CD8-positive, alpha-beta memory T cell (primary cell): ENCODE measurements around the gene RAD51B. TPM values are rescaled to one million over a fixed set of nuclear protein-coding genes. Genes with fewer than 3 reads are reported as not detected.
A peak's percentile ranks its signal among the peaks of the same experiment; 100 is the strongest.

Experiments used
- CTCF ChIA-PET: fragments of 350-600 bp; sonication (Branson Sonifier 250); formaldehyde crosslinking; loops from one replicate; lab custom pipeline; 2021; ENCODE audit warnings: antibody characterized with exemption; lab: Charles Lee
- POLR2A ChIA-PET: fragments of 350-600 bp; sonication (Branson Sonifier 250); formaldehyde crosslinking; loops from one replicate; lab custom pipeline; 2021; ENCODE audit warnings: antibody characterized with exemption; lab: Charles Lee
- DNase-seq, 5 donors: peaks; one replicate each; pipeline versions ENCODE4 v3.0.0 to v3.0.0-alpha.2; 2020 to 2022; ENCODE audit warnings: mixed read lengths in 1 of 5
- H3K27ac ChIP-seq: one replicate; pipeline ENCODE4 v1.7.0; 2013; ENCODE audit warnings: low read depth, mild to moderate bottlenecking, low read length, moderate library complexity
- H3K27me3 ChIP-seq: 2 replicates; pipeline ENCODE4 v1.7.0; 2013; ENCODE audit warnings: low read length, mild to moderate bottlenecking; ENCODE audit not compliant: insufficient read depth, poor library complexity, severe bottlenecking
- H3K36me3 ChIP-seq: 2 replicates; pipeline ENCODE4 v1.7.0; 2013; ENCODE audit warnings: mild to moderate bottlenecking, low read length, moderate library complexity; ENCODE audit not compliant: insufficient read depth
- H3K4me1 ChIP-seq: 2 replicates; pipeline ENCODE4 v1.7.0; 2013; ENCODE audit warnings: mild to moderate bottlenecking, low read length, moderate library complexity; ENCODE audit not compliant: insufficient read depth
- H3K4me3 ChIP-seq: 2 replicates; pipeline ENCODE4 v1.7.0; 2013; ENCODE audit warnings: mild to moderate bottlenecking, low read length
- H3K9me3 ChIP-seq: 2 replicates; pipeline ENCODE4 v1.7.0; 2013; ENCODE audit warnings: mild to moderate bottlenecking, low read length
- H3K27ac Mint-ChIP-seq, 8 donors: one replicate each; pipeline ENCODE4 v1.8.0; 2020 to 2021; ENCODE audit warnings: mixed read lengths in 8 of 8, mild to moderate bottlenecking in 6 of 8, inconsistent platforms in 3 of 8, moderate library complexity in 3 of 8
- H3K27me3 Mint-ChIP-seq, 2 donors: one replicate each; pipeline ENCODE4 v1.8.0; 2020 to 2021; ENCODE audit warnings: mixed read lengths in 2 of 2, mild to moderate bottlenecking in 1 of 2, moderate library complexity in 1 of 2
- H3K36me3 Mint-ChIP-seq, 3 donors: one replicate each; pipeline ENCODE4 v1.8.0; 2020 to 2021; ENCODE audit warnings: mixed read lengths in 3 of 3, inconsistent platforms in 1 of 3, mild to moderate bottlenecking in 1 of 3
- H3K4me1 Mint-ChIP-seq, 3 donors: one replicate each; pipeline ENCODE4 v1.8.0; 2020 to 2021; ENCODE audit warnings: mixed read lengths in 3 of 3, inconsistent platforms in 1 of 3, mild to moderate bottlenecking in 1 of 3
- H3K4me3 Mint-ChIP-seq, 7 donors: one replicate each; pipeline ENCODE4 v1.8.0; 2020 to 2021; ENCODE audit warnings: mixed read lengths in 7 of 7, mild to moderate bottlenecking in 6 of 7, moderate library complexity in 4 of 7, inconsistent platforms in 2 of 7
- H3K9me3 Mint-ChIP-seq, 5 donors: one replicate each; pipeline ENCODE4 v1.8.0; 2020 to 2022; ENCODE audit warnings: mixed read lengths in 5 of 5, mild to moderate bottlenecking in 3 of 5, moderate library complexity in 2 of 5, inconsistent platforms in 1 of 5
- polyA plus RNA-seq: library from polyadenylated mRNA; unstranded; fragments of 300-500 nt; fragmentation: Illumina TruSeq; gene quantifications from one replicate; pipeline ENCODE4 v1.2.3, GENCODE V29; 2021
- total RNA-seq, 2 experiments: library from RNA; stranded (reverse); gene quantifications; one replicate each; pipeline ENCODE4 v1.2.3, GENCODE V29; 2021

The RAD51B gene
- total and polyA plus RNA-seq, 3 experiments from 2014 or later = 15.7 to 22.9 (median 17.4) TPM

DNA sequence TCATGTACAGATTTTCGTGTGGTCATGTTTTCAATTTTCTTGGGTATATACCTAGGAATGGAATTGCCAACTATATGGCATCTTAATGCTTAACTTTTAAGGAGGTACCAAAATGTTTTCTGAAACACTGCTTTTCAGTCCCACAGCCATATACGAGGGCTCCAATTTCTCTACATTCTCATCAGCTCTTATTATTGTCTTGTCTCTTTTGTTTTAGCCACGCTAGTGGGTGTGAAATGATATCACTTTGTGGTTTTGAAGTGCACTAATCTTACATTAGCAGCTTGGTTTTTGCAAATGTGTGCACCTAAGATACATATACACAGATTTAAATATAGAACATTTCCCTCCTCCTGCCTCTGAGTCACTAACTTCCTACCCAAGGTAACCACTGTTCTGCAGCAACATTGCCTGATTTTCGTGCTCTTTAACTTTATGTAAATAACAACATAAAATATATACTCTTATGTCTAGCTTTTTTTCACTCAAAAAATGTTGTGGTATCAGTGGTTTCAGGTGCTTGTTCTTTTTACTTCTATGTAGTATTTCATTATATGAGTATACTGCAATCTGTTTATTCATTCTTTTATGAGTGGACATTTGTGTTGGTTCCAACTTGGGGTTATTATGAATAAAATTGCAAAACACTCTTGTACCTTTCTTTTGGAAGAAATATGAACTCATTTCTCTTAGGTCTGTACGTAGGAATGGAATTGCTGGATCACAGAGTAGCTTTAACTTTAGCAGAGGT, 900.2 kb downstream of the RAD51B start:
- ChIA-PET CTCF (interaction anchor here (2.5 kb wide), 1 partner anchor 69 kb away, joined by 13 read pairs; no protein-coding TSS in a partner anchor), POLR2A (interaction anchor here (0.5 to 2.6 kb wide), 13 partner anchors 15 to 213 kb away, joined by 3 to 11 read pairs (median 4); partner anchors contain the start of gene ZFP36L1)
- H3K36me3 ChIP-seq = no peaks in the 10 kb centered on the region
- peak in 2 of 5 donors; percentile 52 to 62 for DNase-seq
- peak overlapping the region; percentile 45 for H3K27ac ChIP-seq
- peaks cover 0 to 3% (median 0%) of the 10 kb centered on the region in 3 donors for H3K36me3 Mint-ChIP-seq
- H3K9me3 Mint-ChIP-seq = peaks cover 0 to 9% (median 3%) of the 10 kb centered on the region in 5 donors
- H3K4me1 Mint-ChIP-seq = peaks cover 28 to 34% (median 33%) of the 10 kb centered on the region in 3 donors
- H3K27me3 Mint-ChIP-seq = peaks cover 0 to 2% of the 10 kb centered on the region in 2 donors
- no peaks in the 10 kb centered on the region for H3K27me3 ChIP-seq
- no peak overlapping the region for H3K4me3 ChIP-seq
- peaks cover 23% of the 10 kb centered on the region for H3K4me1 ChIP-seq
- H3K27ac Mint-ChIP-seq = peak overlapping the region in 7 of 8 donors; percentile 8 to 87 (median 51)
- H3K4me3 Mint-ChIP-seq = peak overlapping the region in 4 of 7 donors; percentile 2 to 41 (median 16)
- H3K9me3 ChIP-seq = no peaks in the 10 kb centered on the region

DNA sequence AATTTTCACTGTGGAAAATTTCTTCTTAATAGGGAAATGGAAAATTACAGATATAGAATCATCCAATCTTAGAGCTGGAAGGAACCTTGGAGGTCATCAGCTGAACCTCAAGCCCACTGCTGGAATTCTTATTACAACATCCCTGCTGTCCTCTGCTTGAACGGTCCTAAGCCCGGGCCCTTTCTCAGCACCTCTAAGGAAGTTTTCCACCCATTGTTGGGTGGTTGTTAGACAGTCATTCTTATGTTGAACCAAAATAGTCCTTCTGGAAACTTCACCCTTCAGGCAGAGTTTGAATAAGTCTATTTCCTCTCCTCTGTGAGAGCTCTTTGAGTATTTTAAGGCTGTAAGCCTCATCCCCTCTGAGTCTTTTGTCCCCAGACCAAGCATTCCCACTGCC, 902.6 kb downstream of the RAD51B start:
- no peak overlapping the region for H3K4me3 Mint-ChIP-seq
- peaks cover 23% of the 10 kb centered on the region for H3K4me1 ChIP-seq
- DNase-seq = no peak
- H3K27me3 Mint-ChIP-seq = no peaks in the 10 kb centered on the region
- H3K27ac Mint-ChIP-seq = no peak overlapping the region
- ChIA-PET POLR2A (interaction anchor here (0.6 kb wide), 1 partner anchor 66 kb away, joined by 3 read pairs; no protein-coding TSS in a partner anchor), CTCF (interaction anchor here (1.1 to 1.7 kb wide), 2 partner anchors 11 to 66 kb away, joined by 3 to 5 read pairs; no protein-coding TSS in a partner anchor)
- H3K27ac ChIP-seq = no peak overlapping the region
- no peak overlapping the region for H3K4me3 ChIP-seq
- H3K9me3 Mint-ChIP-seq = peaks cover 0 to 9% (median 3%) of the 10 kb centered on the region in 5 donors
- H3K36me3 ChIP-seq = no peaks in the 10 kb centered on the region
- H3K27me3 ChIP-seq = no peaks in the 10 kb centered on the region
- H3K4me1 Mint-ChIP-seq = peaks cover 24 to 33% (median 29%) of the 10 kb centered on the region in 3 donors
- H3K36me3 Mint-ChIP-seq = peaks cover 0 to 3% (median 0%) of the 10 kb centered on the region in 3 donors
- no peaks in the 10 kb centered on the region for H3K9me3 ChIP-seq

GRCh38 chr14:68722968-68723566, 903.5 kb downstream of the RAD51B start:
- Histone ChIP-seq H3K27ac (no peak overlapping the region), H3K27me3 (no peaks in the 10 kb centered on the region), H3K36me3 (no peaks in the 10 kb centered on the region), H3K4me1 (peaks cover 23% of the 10 kb centered on the region), H3K4me3 (no peak overlapping the region), H3K9me3 (no peaks in the 10 kb centered on the region)
- Mint-ChIP-seq H3K4me1 (peaks cover 24 to 33% (median 29%) of the 10 kb centered on the region in 3 donors), H3K4me3 (no peak overlapping the region), H3K36me3 (peaks cover 0 to 3% (median 0%) of the 10 kb centered on the region in 3 donors), H3K27ac (no peak overlapping the region), H3K27me3 (no peaks in the 10 kb centered on the region), H3K9me3 (peaks cover 0 to 9% (median 3%) of the 10 kb centered on the region in 5 donors)
- DNase-seq = peak in 1 of 5 donors; percentile 30
- POLR2A ChIA-PET = no interaction called here
- CTCF ChIA-PET = interaction anchor here (1.1 to 1.7 kb wide), 2 partner anchors 10 to 65 kb away, joined by 3 to 5 read pairs; no protein-coding TSS in a partner anchor

DNA sequence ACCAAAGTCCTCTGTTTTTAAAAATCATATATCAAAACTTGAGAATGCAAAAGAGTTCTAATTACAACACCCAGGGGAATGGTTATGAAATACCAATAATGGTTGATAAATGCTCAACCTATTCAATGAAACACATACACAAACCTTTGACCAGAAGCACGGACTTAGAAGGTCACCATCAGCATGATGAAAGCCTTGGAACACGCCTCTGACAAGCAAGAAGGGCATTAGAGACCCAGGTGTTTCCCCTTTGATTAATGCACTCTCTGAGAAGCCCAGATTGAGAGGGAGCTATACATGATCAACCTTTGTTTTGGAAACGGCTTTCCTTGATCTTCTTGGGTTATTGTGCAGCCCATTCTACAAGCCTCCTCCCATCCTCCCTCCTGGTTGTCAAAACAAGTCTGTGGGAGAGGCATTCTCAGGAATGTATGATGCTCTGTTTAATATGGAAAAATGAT, 904.3 kb downstream of the RAD51B start:
- Histone ChIP-seq H3K27ac (no peak overlapping the region), H3K36me3 (no peaks in the 10 kb centered on the region), H3K9me3 (no peaks in the 10 kb centered on the region), H3K4me1 (peaks cover 17% of the 10 kb centered on the region), H3K4me3 (no peak overlapping the region), H3K27me3 (no peaks in the 10 kb centered on the region)
- peak in 1 of 5 donors; percentile 3 for DNase-seq
- ChIA-PET POLR2A (interaction anchor here (1.0 kb wide), 1 partner anchor 65 kb away, joined by 4 read pairs; no protein-coding TSS in a partner anchor), CTCF (no interaction called here)
- H3K27me3 Mint-ChIP-seq = no peaks in the 10 kb centered on the region
- peak overlapping the region in 1 of 8 donors; percentile 63 for H3K27ac Mint-ChIP-seq
- peaks cover 24 to 33% (median 27%) of the 10 kb centered on the region in 3 donors for H3K4me1 Mint-ChIP-seq
- H3K9me3 Mint-ChIP-seq = peaks cover 0 to 9% (median 3%) of the 10 kb centered on the region in 5 donors
- no peak overlapping the region for H3K4me3 Mint-ChIP-seq
- H3K36me3 Mint-ChIP-seq = peaks cover 0 to 3% (median 0%) of the 10 kb centered on the region in 3 donors

- H3K36me3 Mint-ChIP-seq = no peaks in the 10 kb centered on the region
- no peaks in the 10 kb centered on the region for H3K9me3 ChIP-seq
- no peak overlapping the region for H3K4me3 ChIP-seq
- peak in 1 of 5 donors; percentile 1 for DNase-seq
- peaks cover 17 to 26% (median 19%) of the 10 kb centered on the region in 3 donors for H3K4me1 Mint-ChIP-seq
- peaks cover 8% of the 10 kb centered on the region for H3K4me1 ChIP-seq
- ChIA-PET CTCF (interaction anchor here (1.4 kb wide), 1 partner anchor 64 kb away, joined by 4 read pairs; no protein-coding TSS in a partner anchor), POLR2A (interaction anchor here (0.6 kb wide), 1 partner anchor 218 kb away, joined by 8 read pairs; no protein-coding TSS in a partner anchor)
- no peaks in the 10 kb centered on the region for H3K36me3 ChIP-seq
- no peak overlapping the region for H3K27ac ChIP-seq
- H3K9me3 Mint-ChIP-seq = peaks cover 0 to 4% (median 0%) of the 10 kb centered on the region in 5 donors
- peaks cover 0 to 2% of the 10 kb centered on the region in 2 donors for H3K27me3 Mint-ChIP-seq
- no peaks in the 10 kb centered on the region for H3K27me3 ChIP-seq
- no peak overlapping the region for H3K27ac Mint-ChIP-seq
- H3K4me3 Mint-ChIP-seq = no peak overlapping the region
Observed at GRCh38 chr14:68724914-68725313, 905.3 kb downstream of the RAD51B start.

DNA sequence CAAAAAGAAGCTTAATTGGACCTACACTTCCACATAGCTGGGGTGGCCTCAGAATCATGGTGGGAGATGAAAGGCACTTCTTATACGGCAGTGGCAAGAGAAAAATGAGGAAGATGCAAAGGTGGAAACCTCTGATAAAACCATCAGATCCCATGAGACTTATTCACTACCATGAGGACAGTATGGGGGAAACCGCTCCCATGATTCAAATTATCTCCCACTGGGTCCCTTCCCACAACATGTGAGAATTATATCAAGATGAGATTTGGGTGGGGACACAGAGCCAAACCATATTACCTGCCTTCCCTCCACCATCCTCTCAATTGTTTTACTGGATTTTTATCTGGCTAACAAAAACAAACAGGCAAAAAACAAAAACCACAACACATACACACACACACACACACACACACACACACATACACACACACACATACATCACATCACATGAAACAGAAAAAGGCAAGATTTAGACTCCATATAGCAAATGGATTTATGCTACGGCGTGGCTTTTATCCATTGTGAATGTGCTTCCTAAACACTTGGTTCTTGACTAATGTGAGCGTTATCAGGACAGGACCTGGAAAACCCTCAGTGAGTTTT, 906.6 kb downstream of the RAD51B start:
- no peak overlapping the region for H3K4me3 ChIP-seq
- Mint-ChIP-seq H3K27ac (no peak overlapping the region), H3K4me3 (no peak overlapping the region), H3K4me1 (peaks cover 7 to 19% (median 13%) of the 10 kb centered on the region in 3 donors), H3K27me3 (peaks cover 0 to 2% of the 10 kb centered on the region in 2 donors), H3K9me3 (no peaks in the 10 kb centered on the region), H3K36me3 (no peaks in the 10 kb centered on the region)
- H3K36me3 ChIP-seq = no peaks in the 10 kb centered on the region
- H3K9me3 ChIP-seq = no peaks in the 10 kb centered on the region
- ChIA-PET CTCF (no interaction called here), POLR2A (no interaction called here)
- H3K27me3 ChIP-seq = no peaks in the 10 kb centered on the region
- no peak overlapping the region for H3K27ac ChIP-seq
- no peaks in the 10 kb centered on the region for H3K4me1 ChIP-seq
- DNase-seq = no peak

DNA sequence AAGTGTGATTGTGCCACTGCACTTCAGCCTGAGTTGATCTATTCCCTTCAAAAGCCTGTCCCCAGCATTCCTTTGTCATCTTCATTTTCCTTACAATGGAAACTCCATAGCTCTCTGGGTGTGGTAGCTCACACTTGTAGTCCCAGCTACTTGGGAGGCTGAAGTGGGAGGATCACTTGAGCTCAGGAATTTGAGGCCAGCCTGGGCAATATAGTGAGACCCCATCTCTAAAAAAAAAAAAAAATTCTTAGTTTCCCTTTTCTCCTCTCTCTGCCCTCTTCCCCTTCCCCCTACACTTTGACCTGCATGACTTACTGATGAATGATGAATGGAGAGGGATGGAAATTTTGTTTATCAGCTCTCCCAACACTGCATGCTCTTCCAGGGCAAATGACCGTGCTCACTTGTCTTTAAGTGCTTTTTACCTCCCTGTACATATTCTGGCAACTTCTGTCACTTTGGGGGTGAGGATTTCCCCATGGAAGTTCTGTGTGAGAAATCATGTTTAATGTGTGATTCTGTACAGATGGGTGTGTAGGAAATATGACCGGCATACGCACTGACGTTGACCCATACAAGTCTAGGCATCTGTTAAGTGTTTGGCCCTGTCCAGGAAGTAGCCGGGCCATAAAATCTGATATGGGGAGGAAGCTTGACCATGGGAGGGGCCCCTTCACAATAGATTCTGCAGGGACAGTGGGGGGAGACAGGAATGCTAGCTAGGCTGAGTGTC, 907.9 kb downstream of the RAD51B start:
- H3K4me1 ChIP-seq = no peaks in the 10 kb centered on the region
- peak overlapping the region in 1 of 8 donors; percentile 9 for H3K27ac Mint-ChIP-seq
- H3K4me3 Mint-ChIP-seq = no peak overlapping the region
- H3K9me3 Mint-ChIP-seq = no peaks in the 10 kb centered on the region
- DNase-seq = peak in 1 of 5 donors; percentile 18
- no peaks in the 10 kb centered on the region for H3K36me3 Mint-ChIP-seq
- no peaks in the 10 kb centered on the region for H3K27me3 ChIP-seq
- peaks cover 7 to 19% (median 10%) of the 10 kb centered on the region in 3 donors for H3K4me1 Mint-ChIP-seq
- H3K27ac ChIP-seq = peak overlapping the region; percentile 6
- H3K36me3 ChIP-seq = no peaks in the 10 kb centered on the region
- no peak overlapping the region for H3K4me3 ChIP-seq
- H3K9me3 ChIP-seq = no peaks in the 10 kb centered on the region
- CTCF ChIA-PET = interaction anchor here (1.1 kb wide), 1 partner anchor 62 kb away, joined by 4 read pairs; no protein-coding TSS in a partner anchor
- H3K27me3 Mint-ChIP-seq = peaks cover 0 to 2% of the 10 kb centered on the region in 2 donors
- POLR2A ChIA-PET = no interaction called here
